Stimulated activated CD8-positive, alpha-beta memory T cell treated with anti-CD3 and anti-CD28 coated beads, Interleukin-15, amount 100 ng/mL, for 24 hours (primary cell): ENCODE measurements around the gene TRPM2.
"Not testable (repeated sequence)": the region's sequence is repeated elsewhere in the genome, so short reads cannot be mapped to it uniquely, and the experiment has no call there.

Experiments used
- DNase-seq: peaks from one replicate; pipeline ENCODE4 v3.0.0-alpha.2; 2020; ENCODE audit warnings: low read depth

TRPM2 gene

GRCh38 chr21:44354775-44355771, 1.7 kb downstream of the TRPM2 start:
- no peak for DNase-seq

DNA sequence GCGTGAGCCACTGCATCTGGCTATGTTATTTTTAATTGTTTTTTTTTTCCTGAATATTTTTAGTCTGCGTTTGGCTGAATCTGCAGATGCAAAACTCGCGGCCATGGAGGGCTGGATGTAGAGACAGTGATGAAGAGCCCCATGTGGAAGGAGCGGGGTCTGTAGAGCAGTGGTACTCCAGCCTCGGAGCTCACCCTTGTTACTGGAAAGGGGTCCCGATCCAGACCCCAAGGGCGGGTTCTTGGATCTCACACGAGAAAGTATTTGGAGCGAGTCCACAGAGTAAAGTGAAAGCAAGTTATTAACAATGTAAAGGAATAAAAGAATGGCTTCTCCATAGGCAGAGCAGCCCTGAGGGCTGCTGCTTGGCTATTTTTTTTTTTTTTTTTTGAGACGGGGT, 2.7 kb downstream of the TRPM2 start:
- no peak for DNase-seq

DNA sequence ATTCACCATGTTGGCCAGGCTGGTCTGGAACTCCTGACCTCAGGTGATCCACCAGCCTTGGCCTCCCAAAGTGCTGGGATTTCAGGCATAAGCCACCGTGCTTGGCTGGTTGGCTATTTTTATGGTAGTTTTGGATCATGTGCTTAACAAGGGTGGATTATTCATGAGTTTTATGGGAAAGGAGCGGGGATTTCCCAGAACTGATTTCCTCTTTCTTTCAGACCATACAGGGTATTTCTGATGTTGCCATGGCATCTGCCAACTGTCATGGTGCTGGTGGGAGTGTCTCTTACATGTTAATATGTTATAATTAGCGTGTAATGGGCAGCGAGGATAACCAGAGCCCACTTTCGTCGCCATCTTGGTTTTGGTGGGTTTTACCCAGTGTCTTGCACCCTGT, 3.2 kb downstream of the TRPM2 start:
- no peak for DNase-seq

- DNase-seq = no peak
Measured at GRCh38 chr21:44357064-44357837, 3.8 kb downstream of the TRPM2 start.

DNA sequence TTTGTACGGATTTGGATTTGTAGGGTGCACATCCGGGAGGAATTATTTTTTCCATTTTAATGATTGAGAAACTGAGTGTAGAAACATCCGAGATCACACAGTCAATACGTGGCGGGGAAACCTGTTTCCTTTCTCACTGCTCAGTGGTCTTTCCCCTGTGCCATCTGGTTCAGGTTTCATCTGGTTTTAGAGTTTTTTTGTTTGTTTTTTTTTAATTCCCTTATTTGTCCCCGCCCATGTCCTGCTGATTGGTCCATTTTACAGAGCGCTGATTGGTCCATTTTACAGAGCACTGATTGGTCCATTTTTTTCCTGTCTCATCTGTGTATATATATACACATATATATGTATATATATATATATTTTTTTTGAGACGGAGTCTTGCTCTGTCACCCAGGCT, 6.0 kb downstream of the TRPM2 start:
- DNase-seq = no peak

GRCh38 chr21:44360159-44360558, 6.7 kb downstream of the TRPM2 start:
- no peak for DNase-seq

- DNase-seq = not testable (repeated sequence)
Measured at GRCh38 chr21:44361903-44362302, 8.5 kb downstream of the TRPM2 start.

DNA sequence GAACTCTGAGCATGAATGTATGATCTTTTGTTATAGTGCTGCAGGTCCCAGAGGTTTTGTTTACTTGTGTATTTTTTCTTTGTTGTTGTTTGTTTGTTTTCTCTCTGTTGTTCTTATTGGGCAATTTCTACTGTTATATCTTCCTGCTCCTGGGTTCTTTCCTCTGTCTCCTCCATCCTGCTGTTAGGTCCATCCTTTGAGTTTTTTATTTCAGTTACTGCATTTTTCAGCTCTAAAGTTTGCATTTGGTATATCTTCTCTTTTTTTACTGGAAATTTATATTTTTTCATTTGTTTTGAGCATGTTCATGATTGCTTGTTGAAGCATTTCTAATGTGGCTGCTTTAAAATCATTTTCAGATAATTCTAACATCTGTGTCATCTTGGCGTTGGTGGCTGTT, 9.9 kb downstream of the TRPM2 start:
- no peak for DNase-seq

DNA sequence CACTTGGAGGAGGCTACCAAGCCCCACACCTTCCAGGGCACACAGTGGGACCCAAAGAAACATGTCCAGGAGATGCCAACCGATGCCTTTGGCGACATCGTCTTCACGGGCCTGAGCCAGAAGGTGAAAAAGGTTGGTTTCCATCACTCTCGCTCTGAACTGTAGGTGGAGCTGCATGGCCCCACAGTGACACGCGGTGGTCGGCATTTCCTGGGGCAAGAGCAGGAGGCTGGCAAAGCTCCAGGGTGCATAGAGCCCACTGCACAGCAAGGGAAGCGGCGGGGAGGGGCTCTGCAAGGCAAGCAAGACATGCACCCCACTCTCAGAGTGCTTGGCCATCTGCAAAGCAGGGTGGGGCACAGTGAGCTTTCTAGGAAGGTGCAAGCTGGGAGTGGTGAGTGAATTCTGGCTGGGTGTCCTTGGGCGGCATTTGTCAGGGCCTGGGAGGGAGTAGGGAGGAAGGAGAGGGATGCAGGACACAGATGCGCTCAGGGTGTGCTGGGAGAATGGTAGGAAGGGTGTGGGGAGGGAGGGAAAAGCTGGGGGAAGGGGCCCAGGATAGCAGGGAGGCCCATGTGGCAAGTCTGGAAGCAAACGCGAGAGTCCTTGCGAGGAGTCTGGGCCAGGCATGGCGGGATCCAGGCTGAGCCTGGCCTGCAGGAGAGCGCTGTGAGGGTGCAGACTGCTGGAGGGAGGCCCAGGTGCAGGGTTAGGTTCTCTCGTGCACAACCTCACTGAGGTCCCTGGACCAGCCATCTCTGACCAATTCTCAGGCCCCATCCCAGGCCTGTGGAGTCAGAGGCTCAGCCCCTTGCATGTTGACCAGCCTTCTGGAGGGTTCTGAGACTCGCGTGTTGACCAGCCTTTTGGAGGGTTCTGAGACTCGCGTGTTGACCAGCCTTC, 11.0 kb downstream of the TRPM2 start:
- DNase-seq = no peak

DNA sequence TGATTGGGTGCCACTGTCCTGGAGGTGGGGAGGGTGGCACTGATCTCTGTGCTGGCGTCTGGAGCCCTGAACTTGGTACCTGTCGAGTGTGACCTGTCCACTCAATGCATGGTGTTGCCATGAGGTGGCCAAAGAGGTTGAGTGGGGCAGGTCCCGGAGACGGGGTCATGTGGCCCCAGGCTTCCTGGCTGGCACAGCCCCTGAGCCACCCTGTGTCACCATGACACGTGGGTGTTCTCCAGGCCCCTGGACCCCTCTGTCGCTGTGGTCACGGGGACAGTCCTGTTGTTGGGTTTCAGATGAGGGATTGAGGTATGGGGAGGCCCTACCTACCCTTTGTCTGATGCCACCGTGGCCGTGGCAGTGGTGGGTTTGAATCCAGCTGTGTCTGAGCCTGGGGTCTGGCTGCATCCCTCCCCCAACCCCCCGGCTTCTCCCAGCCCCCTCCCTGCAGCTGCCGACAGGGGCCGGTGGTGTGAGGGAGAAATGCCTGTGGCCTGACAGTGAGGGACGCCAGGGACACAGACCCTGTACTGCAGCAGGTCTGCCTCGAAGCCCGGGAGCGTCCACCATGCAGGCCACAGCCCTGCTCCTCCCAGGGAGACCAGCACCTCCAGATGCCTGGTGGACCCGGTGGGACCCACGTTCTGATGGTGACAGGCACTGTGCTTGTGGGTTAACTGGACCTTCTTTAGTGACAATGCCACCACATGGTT, 12.0 kb downstream of the TRPM2 start:
- DNase-seq = no peak

GRCh38 chr21:44365967-44366585, 12.7 kb downstream of the TRPM2 start:
- DNase-seq = no peak

DNA sequence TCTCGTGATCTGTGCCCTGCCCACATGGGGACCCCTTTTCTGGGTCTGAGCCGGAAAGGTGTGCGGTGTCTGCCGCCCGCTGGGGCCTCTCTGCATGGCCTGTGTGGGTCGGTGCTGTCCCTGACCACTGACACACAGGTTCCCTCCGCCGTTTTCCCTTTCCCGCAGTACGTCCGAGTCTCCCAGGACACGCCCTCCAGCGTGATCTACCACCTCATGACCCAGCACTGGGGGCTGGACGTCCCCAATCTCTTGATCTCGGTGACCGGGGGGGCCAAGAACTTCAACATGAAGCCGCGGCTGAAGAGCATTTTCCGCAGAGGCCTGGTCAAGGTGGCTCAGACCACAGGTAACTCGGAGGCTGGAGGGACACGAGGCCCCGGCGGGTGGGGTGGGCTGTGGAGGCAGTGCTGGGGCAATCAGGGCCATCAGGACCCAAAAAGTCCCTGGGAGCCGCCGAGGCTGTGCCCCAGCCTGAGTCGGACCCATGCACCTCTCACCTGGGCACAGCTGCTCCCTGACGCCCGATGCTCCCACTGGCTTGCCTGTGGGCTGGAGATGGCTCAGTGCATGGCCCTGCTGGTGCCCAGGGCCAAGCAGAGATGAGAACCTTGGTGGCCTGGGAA, 13.3 kb downstream of the TRPM2 start:
- no peak for DNase-seq

- no peak for DNase-seq
Measured at GRCh38 chr21:44368711-44369446, 15.5 kb downstream of the TRPM2 start.

DNA sequence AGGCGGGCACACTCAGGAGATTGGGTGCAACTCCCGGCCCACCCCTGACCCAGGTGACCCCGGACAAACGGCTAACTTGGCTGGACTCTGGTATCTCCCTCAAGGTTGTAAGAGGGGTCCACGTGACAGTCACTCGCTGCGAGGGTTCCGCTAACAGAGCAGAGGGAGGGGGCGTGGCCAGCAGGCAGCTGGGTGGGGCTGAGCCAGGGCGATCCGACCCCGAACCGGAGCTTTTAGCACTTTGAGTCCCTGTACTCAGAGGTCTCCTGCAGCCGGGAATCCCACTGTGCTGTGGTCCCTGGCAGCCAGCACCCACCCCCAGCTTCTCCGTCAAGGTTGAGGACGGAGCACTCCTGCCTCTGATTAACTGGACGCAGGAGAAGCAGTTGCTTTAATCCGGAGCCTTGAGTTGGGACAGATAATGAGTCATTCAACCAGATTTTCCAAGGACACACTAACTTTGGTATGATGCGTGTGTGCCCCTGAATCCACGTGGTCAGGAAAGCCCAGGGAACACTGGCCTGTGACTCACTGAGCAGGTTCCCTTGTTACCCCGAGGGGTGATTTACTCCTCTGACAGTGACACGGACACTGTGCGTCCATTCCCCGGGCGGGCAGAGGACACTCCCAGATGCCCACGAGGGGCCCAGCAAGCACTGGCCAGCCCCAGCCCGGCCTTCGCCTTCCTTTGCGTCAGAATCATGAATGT, 16.8 kb downstream of the TRPM2 start:
- no peak for DNase-seq

DNA sequence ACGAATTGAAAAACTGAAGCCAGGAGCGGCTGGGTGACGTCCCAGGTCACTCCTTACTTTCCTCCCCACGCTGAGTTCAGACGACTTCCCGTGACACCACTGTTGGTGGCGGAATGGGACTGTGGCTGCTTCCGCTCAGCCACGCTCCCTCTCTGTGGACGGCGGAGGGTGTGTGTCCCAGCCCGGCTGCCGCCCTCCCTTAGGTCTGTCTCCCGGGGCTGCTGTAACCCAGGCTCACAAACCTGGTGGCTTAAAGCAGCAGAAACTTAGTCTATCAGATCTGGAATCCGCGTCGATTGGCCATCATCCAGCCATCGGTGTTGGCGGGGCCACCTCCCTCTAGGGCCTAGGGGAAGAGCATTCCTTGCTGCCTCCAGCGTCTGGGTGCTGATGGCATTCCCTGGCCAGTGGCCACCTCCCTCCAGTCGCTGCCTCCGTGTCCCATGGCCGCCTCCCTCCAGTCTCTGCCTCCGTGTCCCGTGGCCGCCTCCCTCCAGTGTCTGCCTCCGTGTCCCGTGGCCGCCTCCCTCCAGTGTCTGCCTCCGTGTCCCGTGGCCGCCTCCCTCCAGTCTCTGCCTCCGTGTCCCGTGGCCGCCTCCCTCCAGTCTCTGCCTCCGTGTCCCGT, 17.5 kb downstream of the TRPM2 start:
- DNase-seq = no peak

- DNase-seq = no peak
Measured at GRCh38 chr21:44371596-44371995, 18.2 kb downstream of the TRPM2 start.

DNA sequence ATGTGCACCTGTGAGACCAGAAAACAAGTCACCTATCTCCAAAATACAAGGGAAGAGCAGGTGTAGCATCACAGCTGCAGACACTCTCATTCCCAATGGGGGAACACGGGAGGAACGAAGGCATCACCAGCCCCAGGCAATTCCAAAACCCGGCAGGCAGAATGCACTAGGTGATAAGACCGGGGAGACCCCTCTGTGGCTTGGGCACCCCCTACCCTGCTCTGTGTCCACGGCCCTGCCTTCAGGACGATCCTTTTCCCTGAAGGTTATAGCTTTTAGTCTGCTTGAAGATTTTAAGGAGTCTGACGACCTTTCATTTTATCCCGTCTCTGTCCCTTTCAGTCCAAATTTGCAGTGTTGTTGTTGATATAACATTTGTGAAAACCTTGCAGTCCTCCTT, 19.2 kb downstream of the TRPM2 start:
- no peak for DNase-seq

- no peak for DNase-seq
Measured at GRCh38 chr21:44374601-44375280, 21.3 kb downstream of the TRPM2 start.
